HL-60/S4 treated with phorbol 12-myristate 13-acetate at 8.2 ng/mL for 4 days and 3 days (cell line): ENCODE measurements around the gene ZIC1.

Experiments used
- in situ Hi-C: fragments of 300-500 bp; cut with MboI; formaldehyde crosslinking; loops from 2 replicates; pipeline ENCODE4 v1.15.0; 2022; ENCODE audit warnings: low sequenced_read_pairs

The ZIC1 gene

DNA sequence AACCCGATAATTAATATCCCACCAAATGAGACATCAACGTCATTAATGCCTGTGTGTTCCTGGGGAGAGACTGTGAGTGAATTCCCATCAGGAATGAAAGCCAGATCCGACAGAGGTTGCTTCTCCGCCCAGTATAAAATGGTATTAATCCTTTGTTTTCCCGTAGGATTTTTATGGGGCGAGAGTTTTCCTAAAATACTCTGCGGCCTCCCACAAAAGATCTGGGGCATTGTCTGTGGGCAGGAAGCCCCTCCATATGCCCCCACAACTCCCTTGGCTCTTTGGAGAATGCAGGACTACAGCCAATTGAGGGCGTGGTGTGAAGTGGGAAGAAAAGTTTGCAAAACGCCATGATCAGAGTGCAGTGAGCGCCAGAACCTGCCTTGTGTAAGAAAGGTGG is 29.5 kb upstream of the ZIC1 start:
- in situ Hi-C loops, result no loop called here

DNA sequence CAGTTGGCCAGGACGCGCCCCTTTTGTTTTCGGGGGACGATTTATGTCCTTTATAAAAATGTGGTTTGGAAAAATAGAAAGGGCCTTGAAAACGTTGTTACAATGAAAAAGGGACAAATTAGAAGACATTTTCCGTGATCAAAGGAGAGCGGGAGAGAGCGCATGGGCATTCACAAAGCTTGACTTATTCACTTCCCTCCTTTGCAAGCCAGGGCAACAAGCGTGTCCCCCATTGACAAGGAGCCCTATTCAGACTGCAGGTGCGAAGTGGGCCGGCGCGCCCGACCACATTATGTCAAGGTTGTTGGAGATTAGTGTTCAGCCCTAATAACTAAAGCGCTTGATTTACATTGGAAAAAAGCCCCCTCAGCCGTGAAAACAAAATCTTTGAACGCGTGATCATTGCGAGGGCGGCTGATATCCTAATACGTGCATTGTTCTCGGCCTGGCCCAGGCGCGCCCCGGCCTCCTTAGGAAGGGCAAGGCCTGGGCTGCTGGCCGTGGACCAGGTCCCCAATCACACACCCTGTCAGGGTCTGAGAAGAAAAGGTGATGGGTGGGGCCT is 28.7 kb upstream of the ZIC1 start:
- in situ Hi-C loops, result no loop called here

DNA sequence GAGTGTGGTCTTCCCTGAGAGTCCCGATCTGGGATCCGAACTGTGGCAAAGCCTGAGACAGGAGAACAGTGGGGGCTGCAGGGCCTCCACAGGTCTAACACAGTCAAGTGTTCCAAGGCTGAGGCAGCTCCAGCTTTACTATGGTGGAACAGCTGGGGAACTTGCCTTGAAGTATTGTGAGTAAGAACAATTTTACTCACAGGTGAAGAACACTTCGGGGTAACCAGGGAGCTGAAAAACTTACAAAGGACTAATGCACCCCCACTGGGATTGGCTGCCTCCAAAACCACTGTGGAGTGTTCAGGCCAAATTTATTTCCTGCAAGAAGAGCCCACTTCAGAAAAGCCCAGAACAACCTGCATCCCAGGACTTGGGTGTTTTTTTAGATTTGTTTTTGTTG is 28.2 kb upstream of the ZIC1 start:
- in situ Hi-C loops, result no loop called here

GRCh38 chr3:147381596-147381995 is 27.6 kb upstream of the ZIC1 start:
- in situ Hi-C loops, result no loop called here

DNA sequence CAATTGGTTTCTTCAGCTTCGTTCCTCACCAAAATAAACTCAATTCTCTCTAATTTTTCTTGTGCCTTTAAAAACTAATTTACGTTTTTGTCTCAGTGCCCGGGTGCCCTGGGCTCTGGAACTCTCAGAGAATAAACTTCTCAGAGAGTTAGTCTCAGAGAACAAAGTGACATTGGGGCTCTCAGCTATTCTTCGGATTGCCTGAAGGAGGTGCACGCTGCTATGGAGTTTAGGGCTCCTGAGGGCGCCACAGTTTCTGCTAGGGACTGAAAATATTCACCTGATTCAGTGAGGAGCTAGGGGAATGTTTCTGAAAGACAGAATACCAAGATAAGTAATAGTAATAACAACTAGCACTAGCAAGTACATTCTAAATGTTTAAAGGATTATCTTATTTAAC is 25.5 kb upstream of the ZIC1 start:
- in situ Hi-C loops, result no loop called here

- in situ Hi-C loops, result no loop called here
Measured at GRCh38 chr3:147384210-147385058, 24.7 kb upstream of the ZIC1 start.

DNA sequence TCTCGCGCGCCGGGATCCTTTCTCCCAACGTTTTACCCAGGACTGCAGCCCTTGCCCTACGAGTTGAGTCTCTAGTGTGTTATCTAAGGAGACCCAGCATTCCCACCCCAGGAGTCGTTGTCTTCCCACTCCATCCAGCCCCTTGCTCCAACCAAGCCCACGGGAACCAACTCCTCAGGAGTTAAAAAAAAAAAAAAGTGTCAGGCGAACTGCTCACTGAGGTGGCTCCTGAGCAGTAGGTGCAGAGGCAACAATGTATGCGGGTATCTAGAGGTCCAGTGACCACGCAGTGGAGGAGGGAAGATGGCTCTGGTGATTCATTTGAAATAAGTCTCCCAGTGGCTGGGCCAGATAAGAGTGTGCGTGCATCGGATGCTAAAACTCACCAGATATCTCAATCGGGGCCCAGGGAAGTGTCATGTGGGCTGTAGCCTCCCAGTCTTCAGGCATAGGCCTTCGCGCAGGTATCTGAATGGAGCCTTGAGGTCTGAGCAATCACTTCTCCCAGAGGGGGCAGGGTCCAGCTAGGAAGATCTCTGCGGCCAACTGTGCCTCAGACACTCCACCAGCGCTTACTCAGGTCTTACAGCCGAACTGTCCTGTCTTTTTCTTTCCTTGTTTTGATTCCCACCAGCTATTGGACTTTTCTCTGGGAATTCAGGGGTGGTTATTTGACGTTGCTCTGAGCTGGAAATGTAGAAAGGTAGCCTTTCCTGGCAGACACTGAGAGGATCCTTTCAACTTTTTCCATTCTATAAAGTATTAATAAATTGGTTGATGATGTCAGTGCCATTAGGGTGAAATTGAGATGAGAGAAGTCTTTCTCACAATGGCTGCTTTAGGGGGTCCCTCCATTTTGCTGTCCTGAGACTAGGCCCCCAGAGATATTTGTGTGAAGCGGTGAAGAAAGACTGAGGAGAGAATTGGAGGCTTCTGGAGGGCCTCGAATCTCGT is 23.8 kb upstream of the ZIC1 start:
- in situ Hi-C loops, result no loop called here

DNA sequence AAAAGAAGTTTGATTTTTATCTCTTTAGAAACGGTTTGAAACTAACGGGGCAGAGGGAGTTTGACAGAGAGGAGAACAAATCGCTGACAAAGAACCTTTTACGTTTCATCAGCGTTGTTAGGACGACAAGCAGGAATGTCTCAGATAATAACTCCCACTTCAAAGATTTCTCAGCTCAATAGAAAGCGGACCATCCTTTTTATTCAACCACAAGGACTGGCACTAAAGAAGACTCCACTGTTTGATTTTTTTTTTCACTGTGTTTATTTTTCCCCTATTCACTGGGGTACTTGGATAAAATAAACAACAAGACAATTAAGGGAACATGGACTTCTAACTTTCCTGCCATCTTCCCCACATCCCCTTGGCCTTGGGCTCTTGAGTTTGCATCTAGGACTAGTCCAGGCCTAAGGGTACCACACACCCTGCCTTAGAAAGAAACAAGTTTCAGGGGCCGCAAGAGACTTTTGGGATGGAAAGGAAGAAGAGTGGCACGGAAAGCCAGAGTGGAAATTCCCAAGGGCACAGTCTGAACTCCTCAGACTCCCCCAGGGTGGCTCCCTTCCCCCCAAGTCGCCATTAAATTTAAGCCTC is 21.8 kb upstream of the ZIC1 start:
- in situ Hi-C loops, result no loop called here

DNA sequence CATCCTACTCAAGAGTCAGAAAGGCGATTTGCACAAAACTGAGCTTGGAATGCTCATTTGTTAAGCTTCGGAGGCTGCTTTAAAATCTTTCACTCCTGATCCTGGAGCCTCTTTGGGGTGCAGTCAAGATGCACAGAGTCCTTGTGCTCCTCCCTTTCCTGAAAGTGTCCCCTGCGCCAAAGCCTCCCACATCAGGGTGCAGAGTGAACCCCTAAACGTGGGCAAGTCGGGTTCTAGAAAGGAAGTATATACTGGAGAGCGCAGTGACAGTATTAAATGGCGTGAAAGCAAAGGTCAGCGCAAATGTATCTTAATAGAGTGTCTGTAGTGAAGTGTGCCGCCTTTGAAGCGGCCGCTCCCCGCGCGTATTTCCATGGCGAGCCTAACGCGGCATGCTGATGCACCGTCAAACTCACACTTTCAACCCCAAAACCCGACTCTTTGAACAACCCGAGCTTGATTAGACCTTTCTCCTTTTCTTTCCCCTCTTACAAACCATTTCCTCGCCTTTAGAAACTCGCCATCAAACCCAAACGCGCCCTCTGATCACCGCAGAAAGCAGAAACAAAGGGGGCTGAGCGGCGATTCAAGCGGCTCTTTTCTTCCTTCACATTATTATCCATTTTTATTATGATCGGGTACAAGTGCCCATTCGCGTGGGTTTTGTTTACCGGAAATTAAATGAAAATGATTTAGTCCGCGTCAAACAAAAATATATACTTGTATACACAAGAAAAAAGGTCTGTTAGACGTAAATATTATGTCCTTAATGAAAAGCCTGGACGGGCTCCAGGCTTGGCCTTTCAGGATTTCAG is 21.1 kb upstream of the ZIC1 start:
- in situ Hi-C loops, result no loop called here

DNA sequence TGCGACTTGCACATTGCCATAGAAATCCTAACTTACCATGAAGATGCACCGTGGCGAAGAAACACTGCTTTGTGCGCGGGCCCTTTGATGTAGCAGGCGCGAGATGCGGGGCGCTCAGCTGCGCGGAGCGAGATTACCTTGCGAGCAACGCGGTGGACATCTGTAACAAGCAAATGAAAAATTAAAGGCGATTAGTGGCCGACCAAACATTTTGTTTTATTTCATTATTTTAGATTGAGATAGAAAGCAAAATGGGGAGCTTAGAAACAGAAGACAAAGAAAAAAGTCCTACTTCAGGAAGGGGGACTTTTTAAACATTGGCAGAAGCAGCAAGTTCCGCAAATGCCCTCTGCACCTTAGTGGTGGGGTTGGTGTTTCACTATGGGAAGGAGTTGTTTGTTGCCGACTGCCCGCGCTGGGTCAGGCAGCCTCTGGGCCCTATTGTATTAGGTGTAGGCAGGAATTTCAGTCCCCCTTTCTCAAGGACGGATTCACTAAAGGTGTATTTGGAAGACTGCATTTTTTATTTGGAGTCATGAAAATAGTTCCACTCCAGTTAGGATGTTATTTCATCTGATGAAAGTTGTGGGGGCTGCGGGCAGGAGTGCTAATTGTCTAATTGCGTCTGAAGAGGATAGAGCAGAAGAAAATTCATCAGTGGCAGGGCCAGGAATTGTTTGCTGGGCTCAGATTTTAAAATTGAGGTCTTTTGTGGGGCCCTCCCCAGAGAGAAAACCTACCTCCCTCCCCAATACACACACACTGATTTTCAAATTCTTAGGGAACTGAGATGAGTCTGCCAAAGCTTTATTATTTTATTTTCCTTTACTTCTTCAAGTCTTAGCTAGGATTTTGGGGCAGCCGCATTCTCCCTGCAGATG is 20.2 kb upstream of the ZIC1 start:
- in situ Hi-C loops, result no loop called here

- in situ Hi-C loops, result no loop called here
Measured at GRCh38 chr3:147389717-147390116, 19.4 kb upstream of the ZIC1 start.

GRCh38 chr3:147390589-147391569 is 18.3 kb upstream of the ZIC1 start:
- in situ Hi-C loops, result no loop called here

GRCh38 chr3:147391781-147392624 is 17.2 kb upstream of the ZIC1 start:
- in situ Hi-C loops, result no loop called here

- in situ Hi-C loops, result no loop called here
Measured at GRCh38 chr3:147392625-147392946, 16.6 kb upstream of the ZIC1 start.

DNA sequence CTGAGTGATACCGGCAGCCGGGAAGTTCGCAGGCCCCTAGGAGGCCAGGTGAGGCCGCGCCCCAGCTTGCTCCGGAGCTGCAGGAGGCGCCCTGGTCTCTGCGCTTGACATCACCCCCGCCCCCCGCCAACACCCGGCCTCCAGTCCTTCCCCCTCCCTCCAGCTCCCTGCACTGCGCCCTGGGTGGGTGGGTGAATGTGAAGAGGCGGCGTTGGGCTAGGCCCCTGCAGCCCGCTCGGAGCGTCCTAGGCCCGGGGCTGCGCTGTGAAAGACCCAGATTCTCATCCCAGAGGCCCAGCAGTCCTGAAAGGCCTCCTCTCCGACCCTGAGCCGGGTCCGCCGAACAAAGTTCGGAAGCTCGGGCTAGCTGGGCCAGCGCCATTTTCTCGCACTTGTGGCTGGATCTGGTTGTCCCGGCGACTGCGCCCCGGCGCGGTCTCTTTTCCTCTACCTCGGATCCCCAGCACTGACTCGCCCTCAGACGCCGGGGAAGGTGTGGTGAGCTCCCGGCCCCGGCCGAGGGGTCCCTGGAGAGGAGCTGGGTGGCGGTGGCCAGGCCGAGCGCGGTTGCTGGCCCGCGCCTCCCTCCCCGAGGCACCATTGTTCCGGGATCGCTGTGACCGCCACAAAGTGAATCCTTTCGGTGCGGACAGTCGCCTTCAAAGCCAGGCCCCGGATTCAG is 15.8 kb upstream of the ZIC1 start:
- in situ Hi-C loops, result no loop called here

DNA sequence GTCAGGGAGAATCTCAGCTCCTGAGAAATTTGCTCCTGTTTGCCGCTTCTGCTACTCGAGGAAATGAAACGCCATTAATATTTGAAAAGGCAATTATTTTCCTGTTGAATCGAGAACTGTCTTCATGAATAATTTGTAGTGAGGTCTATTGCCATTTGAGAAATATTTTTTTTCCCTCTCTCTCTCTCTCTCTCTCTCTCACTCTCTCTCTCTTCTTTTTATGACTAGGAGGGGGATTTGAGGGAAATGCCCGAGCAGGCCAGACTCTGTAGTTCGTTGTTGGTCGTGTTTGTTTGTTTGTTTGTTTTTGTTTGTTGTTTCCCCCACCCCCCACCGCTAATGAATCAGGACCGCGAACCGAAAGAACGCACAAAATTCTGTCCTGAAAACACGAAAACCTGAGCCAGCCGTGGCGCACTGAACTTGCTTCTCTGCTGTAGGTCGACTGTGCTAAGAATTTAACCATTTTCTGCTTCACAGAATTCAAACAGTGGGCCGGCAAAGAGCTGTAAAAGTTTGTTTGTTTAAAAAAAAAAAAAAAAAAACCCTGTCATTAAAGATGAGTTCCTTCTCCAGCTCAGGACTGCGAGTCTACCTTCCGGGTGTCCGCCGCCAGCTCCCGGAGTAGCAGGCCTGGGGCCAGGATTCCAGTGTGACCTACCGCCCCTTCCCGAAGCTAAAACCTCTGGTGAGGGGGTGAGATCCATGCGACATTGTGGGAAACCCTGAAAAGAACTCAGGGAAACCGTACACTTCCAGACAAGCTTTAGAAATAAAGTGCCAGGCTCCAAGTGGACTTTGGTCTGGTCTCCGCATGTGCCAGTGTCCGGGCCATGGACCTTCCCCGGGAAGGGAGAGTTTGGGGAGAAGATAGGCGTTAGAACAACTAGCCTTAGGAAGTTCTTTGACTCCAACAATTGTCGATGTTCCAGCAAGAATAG is 15.0 kb upstream of the ZIC1 start:
- in situ Hi-C loops, result no loop called here
